ENCODE data around the gene H1-8. TPM values are rescaled to one million over a fixed set of nuclear protein-coding genes. Genes with fewer than 3 reads are reported as not detected.

Gene H1-8
- total RNA-seq, 1 experiment from 2014 or later, result not detected

DNA sequence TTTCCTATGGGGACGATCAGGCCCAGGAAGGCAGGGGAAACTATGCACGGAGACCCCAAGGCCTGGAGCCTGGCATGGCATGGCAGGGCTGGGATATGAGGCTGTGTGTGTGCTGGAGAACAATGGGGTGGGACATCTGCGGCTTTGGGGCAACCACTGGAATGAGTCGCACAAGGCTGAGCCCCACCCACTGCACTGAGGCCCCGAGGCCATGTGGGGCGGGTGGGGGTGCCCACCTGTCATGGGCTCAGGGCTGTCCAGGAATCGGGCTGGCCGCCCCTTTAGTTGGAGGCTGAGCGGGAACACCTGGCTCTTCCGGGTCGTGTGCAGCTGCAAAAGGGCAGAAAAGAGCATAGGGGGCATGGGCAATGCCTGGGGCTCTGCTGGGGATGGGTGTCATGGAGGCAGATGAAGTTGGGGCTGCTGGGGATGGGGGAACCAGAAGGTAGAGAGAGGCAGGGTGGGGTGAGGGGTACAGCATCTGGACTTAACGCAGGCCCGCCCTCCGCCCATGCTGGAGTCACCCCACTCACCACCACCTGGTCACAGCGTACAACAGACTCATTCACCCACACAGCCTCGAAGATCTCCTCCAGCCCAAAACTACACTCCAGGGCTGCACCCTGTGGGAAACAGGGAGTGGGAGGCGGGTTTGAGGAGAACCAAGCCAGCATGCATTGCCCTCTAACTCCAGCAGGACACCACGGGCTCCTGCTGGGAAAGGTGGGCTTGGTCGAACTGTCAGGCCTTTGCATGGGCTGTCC, 32.4 kb downstream of the H1-8 start:
- Histone ChIP-seq H4K91ac (ENCODE audit: insufficient read length, low read depth, low read length) (no peak overlapping the region), H4K20me1 (ENCODE audit: control insufficient read depth, insufficient read depth, insufficient read length) (no peaks in the 10 kb centered on the region), H3K79me2 (ENCODE audit: insufficient read depth, low read length) (no peaks in the 10 kb centered on the region), H2AFZ (ENCODE audit: low read length) (no peak overlapping the region), H2BK12ac (ENCODE audit: insufficient read length, low read depth, low read length) (no peak overlapping the region), H4K5ac (ENCODE audit: insufficient read length, low read depth, low read length) (no peak overlapping the region), H3K4ac (ENCODE audit: low read depth, low read length) (no peak overlapping the region), H2BK20ac (ENCODE audit: low read depth, low read length, poor library complexity, severe bottlenecking) (no peak overlapping the region), H3K4me2 (ENCODE audit: insufficient read depth, insufficient read length, low read length) (no peak overlapping the region), H3K56ac (ENCODE audit: insufficient read length, low read depth, low read length) (no peak overlapping the region), H3K27ac (ENCODE audit: insufficient read length, low read depth, low read length) (no peak overlapping the region), H3K79me1 (ENCODE audit: insufficient read depth, low read depth, low read length, poor library complexity, severe bottlenecking) (no peaks in the 10 kb centered on the region), H2BK15ac (ENCODE audit: low read depth, low read length) (no peak overlapping the region), H3K23ac (ENCODE audit: insufficient read length, low read depth, low read length) (no peak overlapping the region), H3K27me3 (ENCODE audit: insufficient read depth, low read length) (no peaks in the 10 kb centered on the region), H3K18ac (ENCODE audit: insufficient read length, low read depth, low read length) (no peak overlapping the region), H2BK120ac (ENCODE audit: low read depth, low read length, poor library complexity, severe bottlenecking) (no peak overlapping the region), H2AK5ac (ENCODE audit: insufficient read length, low read length) (no peak overlapping the region), H3K4me1 (ENCODE audit: insufficient read depth, low read length) (no peaks in the 10 kb centered on the region), H3K14ac (ENCODE audit: insufficient read depth, low read length) (no peak overlapping the region; the same call in 1 of the 2 replicates), H3T11ph (ENCODE audit: low read length) (no peak overlapping the region), H3K23me2 (ENCODE audit: insufficient read length, low read depth, low read length, poor library complexity, severe bottlenecking) (no peaks in the 10 kb centered on the region), H3K9me3 (ENCODE audit: control insufficient read depth, low read depth, low read length) (no peaks in the 10 kb centered on the region), H2BK5ac (ENCODE audit: insufficient read length, low read length) (no peak overlapping the region), H4K8ac (replicated peaks; ENCODE audit: insufficient read length, low read depth, low read length) (no peak overlapping the region), H3K9ac (ENCODE audit: extremely low read depth, insufficient read length, low read length) (no peak overlapping the region)
- Mint-ChIP-seq H3K4me1 (peaks cover 17 to 20% of the 10 kb centered on the region in 2 experiments), H3K9me3 (no peaks in the 10 kb centered on the region), H3K4me3 (no peak overlapping the region), H3K36me3 (ENCODE audit: insufficient read depth in 1 of 3, low read depth in 3 of 3) (peaks cover 0 to 4% (median 2%) of the 10 kb centered on the region in 3 experiments; a peak in 1 of 7 replicates), H3K27me3 (ENCODE audit: low read depth) (no peaks in the 10 kb centered on the region), H3K27ac (no peak overlapping the region; a peak in 1 of 7 replicates)
- DNase-seq, result no peak
- no CpG with 5 or more reads among the region's 19 CpGs for WGBS (ENCODE audit: extremely low coverage, insufficient read length, low lambda C conversion rate)
- peak; percentile 24; the same call in 1 of the 3 replicates for TF ChIP-seq CTCF (conservative IDR thresholded peaks at IDR 0.05)

Data from H9 (cell line).